HG03097 (cell line): ENCODE results near the gene NT5C2.

ENCODE experiments used
- ATAC-seq: cut with Tn5 transposase; IDR thresholded peaks from one replicate; pipeline ENCODE4 v1.9.1; 2021; ENCODE audit not compliant: unreplicated experiment, low FRiP score

The NT5C2 gene

DNA sequence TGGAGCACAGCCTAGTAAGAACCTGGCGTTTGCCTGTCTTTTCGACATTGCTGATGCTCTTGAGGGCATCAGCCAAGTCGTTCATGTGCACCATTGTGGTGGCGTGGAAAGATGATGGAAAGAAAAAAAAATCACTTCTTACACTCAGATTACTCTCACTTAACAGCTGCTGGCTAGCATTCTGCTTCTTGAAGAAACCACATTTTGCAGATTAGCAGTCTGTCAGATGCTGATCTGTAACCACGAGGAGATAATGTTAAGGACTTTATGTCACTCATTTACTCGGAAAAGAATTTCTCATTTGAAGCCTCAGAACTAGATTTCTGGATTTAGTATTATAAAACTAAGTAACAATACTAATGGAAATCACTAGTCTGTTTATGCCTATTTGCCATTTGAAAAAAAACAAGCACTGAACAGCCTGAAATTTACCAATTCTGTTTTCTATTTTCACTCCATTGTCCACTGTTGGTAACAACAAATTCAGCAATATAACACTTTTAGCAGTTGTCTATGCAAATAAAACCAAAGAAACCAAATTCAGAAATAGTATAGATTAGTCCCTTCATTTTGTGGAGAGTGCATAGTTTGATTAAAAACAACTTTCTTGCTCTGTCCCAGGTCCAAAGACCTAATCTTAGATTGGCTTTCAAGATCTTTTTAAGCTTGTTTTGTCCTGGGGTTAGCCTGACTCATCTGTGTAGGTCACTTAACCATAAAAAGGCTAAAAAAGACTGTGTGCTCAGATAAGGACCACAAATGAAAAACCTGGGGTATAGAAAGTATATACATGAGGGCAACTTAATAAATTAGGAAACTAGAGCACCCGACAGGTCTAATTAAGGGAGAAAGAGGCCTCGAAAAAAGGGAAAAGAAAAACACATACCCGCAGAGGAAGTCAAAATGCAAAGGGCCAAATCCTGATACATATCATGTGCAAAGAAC lies 67.5 kb downstream of the NT5C2 start:
- ATAC-seq = peak; percentile 86

GRCh38 chr10:103124420-103125096 lies 68.5 kb downstream of the NT5C2 start:
- no peak for ATAC-seq

DNA sequence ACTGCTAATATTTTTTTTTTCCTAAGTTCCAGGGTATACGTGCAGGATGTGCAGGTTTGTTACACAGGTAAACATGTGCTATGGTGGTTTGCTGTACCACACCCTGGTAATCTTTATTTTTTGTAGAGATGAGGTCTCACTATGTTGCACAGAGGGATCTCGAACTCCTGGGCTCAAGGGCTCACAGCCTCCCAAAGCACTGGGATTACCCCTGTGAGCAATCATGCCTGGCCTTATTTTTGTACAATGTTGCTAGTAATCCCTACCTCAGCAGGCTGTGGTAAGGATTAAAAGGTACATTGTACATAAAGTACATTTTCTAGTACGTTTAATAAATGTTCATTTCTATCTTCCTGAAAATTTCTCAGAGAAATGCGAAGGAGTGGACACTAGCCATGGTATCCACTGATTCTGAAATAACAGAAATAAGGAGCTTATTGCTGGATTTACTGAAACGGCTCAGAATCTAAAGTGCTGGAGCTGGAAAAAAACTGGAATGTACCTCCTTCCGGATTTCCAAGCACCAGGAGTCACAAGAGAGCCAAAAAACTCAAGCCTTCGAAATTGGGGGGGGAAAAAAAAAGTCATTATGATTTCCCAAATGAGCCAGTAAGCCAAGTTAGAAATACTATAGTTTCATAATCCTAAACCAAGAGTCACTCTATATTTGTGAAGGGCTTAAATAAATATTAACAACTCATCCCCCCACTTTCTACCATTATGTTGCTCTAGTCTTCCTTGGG lies 69.6 kb downstream of the NT5C2 start:
- no peak for ATAC-seq

GRCh38 chr10:103120977-103121735 lies 71.9 kb downstream of the NT5C2 start:
- no peak for ATAC-seq

DNA sequence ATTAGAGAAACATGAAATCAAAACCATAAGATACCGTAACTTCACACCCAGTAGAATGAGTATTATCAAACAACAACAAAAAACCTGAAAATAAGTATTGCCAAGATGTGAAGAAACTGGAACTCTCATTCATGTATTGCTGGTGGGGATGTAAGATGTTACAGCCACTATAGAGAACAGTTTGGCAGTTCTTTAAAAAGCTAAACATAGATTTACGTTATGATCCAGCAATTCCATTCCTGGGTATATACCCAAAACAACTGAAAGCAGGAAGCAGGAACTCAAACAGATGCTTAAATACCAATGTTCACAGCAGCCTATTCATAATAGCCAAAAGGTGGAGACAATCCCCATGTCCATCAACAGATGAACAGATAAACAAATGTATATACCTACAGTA lies 72.5 kb downstream of the NT5C2 start:
- ATAC-seq = no peak

DNA sequence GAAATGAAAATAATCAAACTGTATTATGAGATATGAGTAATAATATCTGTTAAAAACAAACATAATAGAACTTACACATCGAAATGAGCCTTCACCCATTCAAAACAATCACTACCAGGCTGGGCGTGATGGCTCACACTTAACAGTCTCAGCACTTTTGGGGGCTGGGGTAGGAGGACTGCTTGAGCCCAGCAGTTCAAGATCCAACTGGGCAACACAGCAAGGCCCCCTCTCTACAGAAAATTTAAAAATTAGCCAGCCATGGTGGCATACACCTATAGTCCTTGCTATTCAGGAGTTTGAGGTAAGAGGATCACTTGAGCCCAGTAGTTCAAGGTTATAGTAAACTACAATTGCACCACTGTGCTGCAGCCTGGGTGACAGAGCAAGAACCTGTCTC lies 75.8 kb downstream of the NT5C2 start:
- ATAC-seq = no peak

GRCh38 chr10:103114876-103115275 lies 78.2 kb downstream of the NT5C2 start:
- ATAC-seq = no peak

DNA sequence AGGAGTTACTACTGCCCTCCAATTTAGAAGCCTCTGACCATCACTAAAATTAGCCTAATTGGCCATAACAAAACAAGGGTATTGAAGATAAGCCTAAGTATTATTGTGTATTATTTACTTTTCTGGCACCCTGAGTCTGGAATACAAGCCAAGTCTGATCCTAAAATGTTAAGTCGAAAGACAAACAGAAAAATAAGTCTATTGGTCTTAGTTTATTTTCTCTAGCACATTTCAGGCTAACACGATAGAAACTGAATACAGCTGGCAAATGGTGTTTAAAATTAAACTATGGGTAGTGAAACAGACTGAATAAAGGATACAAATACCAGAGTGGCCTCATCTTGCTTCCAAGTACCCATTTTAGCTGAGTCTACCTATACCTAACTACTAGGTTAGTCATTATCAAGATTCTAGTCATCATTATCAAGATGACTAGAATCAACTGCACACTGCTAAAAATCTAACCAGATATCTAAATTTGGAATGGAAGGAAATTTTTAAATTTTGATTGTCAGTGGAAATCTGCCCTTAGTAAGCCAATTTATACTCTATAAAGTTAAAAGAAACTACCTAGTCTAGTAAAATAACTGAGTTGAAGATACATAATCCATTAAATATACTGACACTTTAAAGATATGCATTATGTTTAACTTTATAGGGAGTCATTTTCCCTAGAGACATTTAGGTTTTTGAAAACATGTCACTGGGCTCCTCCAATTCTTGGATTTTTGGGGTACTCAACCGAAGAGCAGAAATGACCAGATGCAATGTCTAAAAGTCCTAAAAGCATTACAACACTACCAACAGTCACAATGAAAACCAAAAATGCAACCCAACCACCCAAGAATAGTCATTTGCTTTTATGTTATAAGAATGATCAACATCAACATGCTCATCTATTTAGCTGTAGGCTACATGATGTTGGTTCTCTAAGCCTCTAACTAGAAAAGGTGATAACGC lies 80.9 kb downstream of the NT5C2 start:
- peak; percentile 60 for ATAC-seq

DNA sequence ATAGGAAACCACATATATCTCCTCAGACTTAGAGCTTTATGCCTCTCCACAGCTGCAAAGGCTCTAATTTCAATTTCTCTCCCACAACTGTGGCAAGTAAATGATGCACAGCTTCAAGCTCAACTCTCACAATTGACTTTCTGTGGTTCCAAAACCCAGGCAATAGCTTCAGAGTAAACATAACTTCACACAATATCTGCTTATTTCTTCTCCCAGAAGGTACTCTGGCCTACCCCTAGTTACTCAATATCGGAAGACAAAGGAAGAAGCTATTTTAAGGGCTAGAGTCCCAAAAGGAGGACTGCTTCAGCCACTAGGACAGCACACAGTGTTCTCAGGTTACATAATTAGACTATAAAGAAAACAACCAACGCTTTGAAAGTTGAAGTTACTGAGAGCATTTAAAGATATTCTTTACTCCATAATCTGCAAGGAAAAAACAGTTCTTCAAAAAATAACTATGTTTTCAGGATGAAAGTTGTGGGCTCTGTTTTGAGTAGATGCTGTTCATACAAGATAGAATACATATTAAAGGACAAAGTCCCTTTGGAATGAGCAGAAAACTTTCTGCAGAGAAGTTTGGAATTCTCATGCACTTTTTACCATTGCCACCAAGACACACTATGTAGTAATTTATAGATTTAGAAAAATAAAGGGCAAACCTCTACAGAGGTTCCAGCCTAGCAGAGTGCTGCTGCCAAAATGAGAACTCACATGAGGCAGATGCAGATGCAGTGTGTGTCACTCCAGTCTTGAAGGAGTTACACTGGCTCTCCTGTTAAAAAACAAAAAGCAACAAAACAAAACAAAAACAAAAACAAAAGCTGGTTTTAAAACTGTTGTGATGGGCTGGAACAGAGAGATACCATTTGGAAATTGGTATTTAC lies 81.8 kb downstream of the NT5C2 start:
- peak; percentile 60 for ATAC-seq

DNA sequence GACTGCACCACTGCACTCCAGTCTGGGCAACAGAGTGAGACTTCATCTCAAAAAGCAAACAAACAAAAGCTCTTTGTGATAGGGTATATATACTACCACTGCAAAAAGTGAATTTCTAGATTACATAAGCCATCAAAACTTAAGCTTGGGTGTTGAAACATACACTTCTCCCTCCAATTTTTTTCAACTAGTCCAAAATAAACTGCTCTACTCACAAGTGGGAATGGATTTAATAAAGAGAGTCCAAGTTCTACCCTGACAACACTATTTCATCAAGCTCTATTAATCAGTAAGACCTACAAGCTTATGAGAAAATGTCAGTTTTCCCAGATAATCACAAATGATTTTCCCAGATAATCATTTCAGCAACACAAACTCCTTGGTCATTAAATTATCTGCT lies 82.7 kb downstream of the NT5C2 start:
- ATAC-seq = no peak

DNA sequence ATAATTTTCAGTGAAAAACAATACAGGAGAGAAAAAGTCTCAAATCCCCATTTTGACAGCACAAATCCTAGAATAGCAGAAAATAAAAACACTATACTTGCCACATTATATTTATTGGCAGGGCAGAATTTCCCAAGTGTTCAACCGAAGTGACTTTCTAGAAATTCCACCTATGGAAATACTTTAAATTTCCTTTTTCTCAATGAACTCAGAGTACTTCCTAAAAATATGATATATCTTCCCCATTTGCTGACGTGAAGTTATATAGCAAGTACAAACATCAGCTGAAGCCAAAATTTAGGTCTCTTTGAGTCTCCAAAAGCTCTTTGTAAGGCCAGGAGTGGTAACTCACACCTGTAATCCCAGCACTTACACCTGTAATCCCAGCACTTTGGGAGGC lies 83.3 kb downstream of the NT5C2 start:
- ATAC-seq = no peak

DNA sequence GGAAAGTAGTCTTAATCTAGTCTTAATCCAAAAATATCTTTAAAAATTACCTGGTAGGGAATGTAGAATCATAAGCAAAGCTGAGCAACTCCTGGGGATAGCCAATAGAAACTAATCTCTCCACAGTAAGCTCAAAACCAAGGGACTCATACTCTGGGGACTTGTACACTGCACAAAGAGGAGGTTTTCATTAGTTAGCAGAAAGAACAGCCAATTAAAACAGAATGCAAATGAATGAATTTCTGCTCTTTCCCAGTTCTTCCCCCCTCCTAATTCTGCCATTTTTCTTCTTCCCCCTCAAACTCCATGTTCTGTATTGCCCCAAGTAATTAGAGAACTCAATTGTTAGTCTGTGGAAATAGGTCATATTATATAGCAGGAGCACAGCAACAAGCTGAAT lies 86.5 kb downstream of the NT5C2 start:
- no peak for ATAC-seq

- no peak for ATAC-seq
These were observed 87.6 kb downstream of the NT5C2 start for GRCh38 chr10:103105462-103105861.

GRCh38 chr10:103104721-103105120 lies 88.4 kb downstream of the NT5C2 start:
- ATAC-seq = no peak

DNA sequence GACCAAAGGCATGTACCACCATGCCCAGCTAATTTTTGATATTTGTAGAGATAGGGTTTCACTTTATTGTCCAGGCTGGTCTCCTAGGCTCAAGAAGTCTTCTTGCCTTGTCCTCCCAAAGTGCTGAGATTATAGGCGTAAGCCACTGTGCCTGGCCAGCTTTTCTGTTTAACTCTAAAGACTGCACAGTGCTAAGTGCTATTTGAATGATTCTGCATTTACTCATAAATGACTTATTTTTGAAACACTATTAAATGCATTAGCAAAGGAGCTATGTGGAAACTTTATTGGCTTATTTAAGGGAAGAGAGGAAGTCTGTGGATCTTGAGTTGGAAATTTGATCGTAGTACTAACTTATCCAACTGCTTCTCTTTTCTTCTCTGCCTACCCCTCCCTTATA lies 89.1 kb downstream of the NT5C2 start:
- no peak for ATAC-seq

DNA sequence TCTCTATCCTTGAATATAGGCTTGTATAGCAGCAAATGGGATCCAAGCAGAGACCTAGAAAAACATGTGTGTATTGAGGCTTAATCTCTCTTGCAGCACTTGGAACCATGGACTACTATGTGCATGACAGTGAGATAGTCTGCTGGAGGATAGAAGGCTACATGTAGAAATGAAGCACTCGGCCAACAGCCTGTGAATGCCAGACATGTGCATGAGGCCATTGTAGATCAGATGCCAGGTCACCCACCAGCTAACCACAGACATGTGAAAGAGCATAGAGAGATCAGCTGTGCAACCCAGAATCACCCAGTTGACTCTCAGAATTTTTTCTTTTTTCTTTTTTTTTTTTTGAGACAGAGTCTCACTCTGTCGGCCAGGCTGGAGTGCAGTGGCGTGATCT lies 90.9 kb downstream of the NT5C2 start:
- ATAC-seq = no peak

DNA sequence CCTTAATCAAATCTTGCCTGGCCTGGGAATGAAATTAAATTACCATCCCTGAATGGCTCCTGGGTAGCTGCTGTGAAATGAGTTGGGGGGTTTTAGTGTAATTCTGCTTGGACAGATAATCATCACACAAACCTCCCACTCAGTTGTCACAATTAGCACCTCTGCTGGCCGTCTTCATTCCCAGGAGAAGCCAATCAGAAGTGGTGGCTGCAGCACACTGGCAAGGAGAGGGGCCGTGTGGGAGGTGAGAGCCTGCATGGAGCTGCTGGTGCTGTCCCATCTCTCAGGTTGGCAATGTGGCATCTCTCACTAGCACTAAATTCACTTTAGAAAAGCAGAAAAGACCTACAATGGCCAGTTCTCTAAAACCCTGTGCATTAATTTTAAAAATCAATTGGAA lies 92.5 kb downstream of the NT5C2 start:
- no peak for ATAC-seq

GRCh38 chr10:103098240-103098639 lies 94.8 kb downstream of the NT5C2 start:
- no peak for ATAC-seq
